ENCODE data around the gene HOXC5. TPM values are rescaled to one million over a fixed set of nuclear protein-coding genes. Genes with fewer than 3 reads are reported as not detected.

The HOXC5 gene
- total RNA-seq, 1 donor from 2014 or later = not detected

DNA sequence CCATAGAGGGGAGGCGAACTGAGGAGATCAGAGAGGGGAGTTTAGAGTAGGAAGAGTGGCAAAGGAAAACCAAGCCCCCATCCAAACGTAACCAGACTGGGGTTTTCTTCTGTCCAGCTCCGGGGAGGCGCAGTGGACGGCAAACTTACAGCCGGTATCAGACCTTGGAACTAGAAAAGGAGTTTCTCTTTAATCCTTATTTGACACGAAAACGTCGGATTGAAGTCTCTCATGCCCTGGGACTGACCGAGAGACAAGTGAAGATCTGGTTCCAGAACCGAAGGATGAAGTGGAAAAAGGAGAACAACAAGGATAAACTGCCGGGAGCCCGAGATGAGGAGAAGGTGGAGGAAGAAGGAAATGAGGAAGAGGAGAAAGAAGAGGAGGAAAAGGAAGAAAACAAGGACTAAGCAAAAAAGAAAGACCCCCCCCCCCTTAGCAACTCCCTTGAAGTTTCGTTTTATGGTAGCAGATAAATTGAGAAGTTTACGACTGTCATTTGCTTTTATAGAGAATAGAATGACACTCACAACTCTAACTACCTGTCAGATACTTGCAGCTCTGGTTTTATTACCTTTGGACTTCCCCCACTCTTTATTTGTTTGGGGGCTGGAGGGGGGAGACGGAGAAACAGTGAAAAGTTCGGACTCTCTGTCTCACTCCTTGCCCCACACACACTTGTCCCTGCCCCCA is 21.7 kb upstream of the HOXC5 start:
- Mint-ChIP-seq H3K36me3 (ENCODE audit: unreplicated experiment) (no peaks in the 10 kb centered on the region), H3K4me3 (ENCODE audit: unreplicated experiment) (no peak overlapping the region), H3K27me3 (ENCODE audit: unreplicated experiment) (peaks cover 46% of the 10 kb centered on the region), H3K4me1 (ENCODE audit: low read depth, unreplicated experiment) (no peaks in the 10 kb centered on the region), H3K27ac (ENCODE audit: unreplicated experiment) (no peak overlapping the region), H3K9me3 (ENCODE audit: unreplicated experiment) (peaks cover 4% of the 10 kb centered on the region)
- TF ChIP-seq, protein P1, sequence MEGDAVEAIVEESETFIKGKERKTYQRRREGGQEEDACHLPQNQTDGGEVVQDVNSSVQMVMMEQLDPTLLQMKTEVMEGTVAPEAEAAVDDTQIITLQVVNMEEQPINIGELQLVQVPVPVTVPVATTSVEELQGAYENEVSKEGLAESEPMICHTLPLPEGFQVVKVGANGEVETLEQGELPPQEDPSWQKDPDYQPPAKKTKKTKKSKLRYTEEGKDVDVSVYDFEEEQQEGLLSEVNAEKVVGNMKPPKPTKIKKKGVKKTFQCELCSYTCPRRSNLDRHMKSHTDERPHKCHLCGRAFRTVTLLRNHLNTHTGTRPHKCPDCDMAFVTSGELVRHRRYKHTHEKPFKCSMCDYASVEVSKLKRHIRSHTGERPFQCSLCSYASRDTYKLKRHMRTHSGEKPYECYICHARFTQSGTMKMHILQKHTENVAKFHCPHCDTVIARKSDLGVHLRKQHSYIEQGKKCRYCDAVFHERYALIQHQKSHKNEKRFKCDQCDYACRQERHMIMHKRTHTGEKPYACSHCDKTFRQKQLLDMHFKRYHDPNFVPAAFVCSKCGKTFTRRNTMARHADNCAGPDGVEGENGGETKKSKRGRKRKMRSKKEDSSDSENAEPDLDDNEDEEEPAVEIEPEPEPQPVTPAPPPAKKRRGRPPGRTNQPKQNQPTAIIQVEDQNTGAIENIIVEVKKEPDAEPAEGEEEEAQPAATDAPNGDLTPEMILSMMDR (IDR thresholded peaks at IDR 0.05; ENCODE audit: partially characterized antibody, unreplicated experiment) = no peak
- DNase-seq = no peak

DNA sequence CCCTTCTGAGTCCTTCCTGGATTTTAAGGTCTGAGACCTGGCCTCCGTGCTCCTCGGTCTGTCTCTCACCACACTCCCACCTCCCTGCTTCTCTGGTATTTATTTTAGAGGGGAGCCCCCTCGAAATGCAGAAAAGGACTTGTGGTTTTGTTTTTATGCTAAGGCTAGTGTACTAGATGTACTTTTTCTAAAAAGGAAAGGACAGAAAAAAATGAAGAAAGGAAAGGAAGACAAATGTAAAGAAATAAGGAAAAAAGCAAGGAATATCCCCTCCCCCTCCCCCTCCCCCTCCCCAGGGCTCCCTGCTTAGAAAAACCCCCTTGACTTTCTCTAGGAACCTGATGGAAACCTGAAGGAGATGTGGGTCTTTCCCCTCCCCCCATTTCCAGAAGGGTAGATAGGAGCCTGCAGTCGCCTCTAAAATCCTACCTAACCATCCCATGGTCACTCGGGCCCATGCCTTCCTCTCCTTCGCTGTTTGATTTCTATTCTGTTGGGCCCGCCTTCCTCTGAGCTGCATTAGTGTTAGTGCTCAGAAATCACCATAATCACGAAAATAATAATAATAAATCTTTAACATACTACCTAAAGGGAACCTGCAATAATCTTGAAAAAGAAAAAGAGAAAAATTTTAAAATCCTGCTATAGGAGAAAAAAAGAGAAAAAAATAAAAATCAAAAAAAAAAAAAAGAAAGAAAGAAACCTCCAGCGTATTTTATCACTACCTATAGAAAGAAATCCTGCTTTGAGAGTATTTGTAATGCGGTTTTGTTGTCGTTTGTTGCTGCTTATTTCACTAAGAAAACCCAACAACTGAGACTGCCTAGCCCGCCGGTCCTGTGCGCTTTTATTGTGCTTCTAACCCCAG is 21.0 kb upstream of the HOXC5 start:
- Mint-ChIP-seq H3K4me1 (ENCODE audit: low read depth, unreplicated experiment) (no peaks in the 10 kb centered on the region), H3K27me3 (ENCODE audit: unreplicated experiment) (peaks cover 44% of the 10 kb centered on the region), H3K27ac (ENCODE audit: unreplicated experiment) (no peak overlapping the region), H3K9me3 (ENCODE audit: unreplicated experiment) (peaks cover 6% of the 10 kb centered on the region), H3K4me3 (ENCODE audit: unreplicated experiment) (no peak overlapping the region), H3K36me3 (ENCODE audit: unreplicated experiment) (no peaks in the 10 kb centered on the region)
- DNase-seq = no peak
- TF ChIP-seq, protein P1 (IDR thresholded peaks at IDR 0.05; ENCODE audit: partially characterized antibody, unreplicated experiment) = no peak

DNA sequence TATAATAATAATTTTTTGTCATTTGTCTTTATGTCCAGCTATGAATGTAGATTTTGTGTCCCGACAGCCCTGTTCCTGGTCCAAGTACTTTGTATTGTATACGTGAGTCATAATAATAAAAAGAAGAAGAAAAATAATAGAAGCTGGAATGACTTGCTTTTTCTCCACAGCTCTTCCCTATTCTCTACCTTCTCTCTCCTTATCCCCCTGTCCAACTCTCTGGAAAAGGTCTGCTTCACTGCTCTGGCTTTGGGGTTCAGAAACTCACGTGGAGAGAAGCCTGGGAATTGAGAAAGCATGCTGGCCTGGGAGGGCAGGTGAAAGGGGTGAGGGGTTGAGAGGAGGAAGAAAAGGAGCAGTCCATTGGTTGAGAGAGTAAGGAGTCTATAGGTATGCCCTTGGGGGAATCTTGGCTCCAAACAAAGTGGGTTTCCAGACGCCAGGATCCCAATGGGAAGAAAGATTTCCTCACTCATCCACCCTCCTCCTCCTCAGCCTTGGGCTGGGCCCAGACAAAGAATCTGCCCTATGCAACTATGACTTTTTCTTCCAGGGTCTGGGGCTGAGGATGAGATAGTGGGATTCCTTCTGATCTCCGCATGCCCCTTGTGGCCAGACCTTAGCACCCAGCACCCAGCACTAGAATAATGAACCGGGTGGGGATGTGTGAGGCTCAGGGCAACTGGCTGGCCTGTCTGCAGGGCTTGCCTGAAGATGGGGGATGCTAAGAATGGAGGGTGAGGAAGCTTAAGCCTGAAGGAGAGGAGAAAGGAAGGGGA is 20.0 kb upstream of the HOXC5 start:
- Mint-ChIP-seq H3K4me1 (ENCODE audit: low read depth, unreplicated experiment) (peaks cover 6% of the 10 kb centered on the region), H3K27ac (ENCODE audit: unreplicated experiment) (no peak overlapping the region), H3K36me3 (ENCODE audit: unreplicated experiment) (no peaks in the 10 kb centered on the region), H3K4me3 (ENCODE audit: unreplicated experiment) (no peak overlapping the region), H3K9me3 (ENCODE audit: unreplicated experiment) (peaks cover 6% of the 10 kb centered on the region), H3K27me3 (ENCODE audit: unreplicated experiment) (peaks cover 46% of the 10 kb centered on the region)
- no peak for DNase-seq
- TF ChIP-seq, protein P1 (IDR thresholded peaks at IDR 0.05; ENCODE audit: partially characterized antibody, unreplicated experiment) = no peak

DNA sequence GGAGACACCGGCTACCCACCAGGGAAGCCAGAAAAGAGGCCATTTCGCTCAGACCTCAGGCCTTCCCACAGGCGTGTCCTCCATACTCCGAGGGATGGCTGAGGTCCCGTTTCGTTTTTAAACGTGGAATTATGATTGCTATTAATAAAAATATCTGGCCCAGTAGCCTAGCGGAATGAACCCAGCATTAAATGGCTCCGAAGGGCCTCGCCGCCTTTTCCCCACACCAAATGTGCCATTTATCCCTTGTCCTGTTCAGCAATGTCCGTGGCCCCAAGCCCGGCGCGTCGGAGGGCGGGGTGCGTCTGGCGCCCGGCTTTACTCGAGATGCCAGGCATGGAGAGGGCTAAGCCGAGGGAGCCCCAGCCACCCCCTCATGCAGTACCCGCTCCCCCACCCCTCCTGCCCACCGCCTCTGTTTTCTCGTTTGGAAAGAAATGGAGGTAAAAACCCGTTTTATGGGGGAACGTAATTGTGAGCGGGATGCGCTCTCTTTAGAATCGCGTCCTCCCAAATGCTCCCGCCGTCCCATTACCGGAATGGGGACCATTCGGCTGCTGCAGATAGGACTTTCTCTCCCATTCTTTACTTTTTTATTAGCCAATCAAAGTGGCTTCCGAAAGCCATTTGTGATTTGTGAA is 18.4 kb upstream of the HOXC5 start:
- TF ChIP-seq, protein P1 (IDR thresholded peaks at IDR 0.05; ENCODE audit: partially characterized antibody, unreplicated experiment) = no peak
- no peak overlapping the region for H3K27ac Mint-ChIP-seq (ENCODE audit: unreplicated experiment)
- peaks cover 9% of the 10 kb centered on the region for H3K4me1 Mint-ChIP-seq (ENCODE audit: low read depth, unreplicated experiment)
- H3K36me3 Mint-ChIP-seq (ENCODE audit: unreplicated experiment) = no peaks in the 10 kb centered on the region
- H3K27me3 Mint-ChIP-seq (ENCODE audit: unreplicated experiment) = peaks cover 46% of the 10 kb centered on the region
- H3K4me3 Mint-ChIP-seq (ENCODE audit: unreplicated experiment) = no peak overlapping the region
- H3K9me3 Mint-ChIP-seq (ENCODE audit: unreplicated experiment) = peaks cover 6% of the 10 kb centered on the region
- no peak for DNase-seq
